HepG2 (cell line): ENCODE results near the gene PXMP4. TPM values are rescaled to one million over a fixed set of nuclear protein-coding genes. Genes with fewer than 3 reads are reported as not detected.

ENCODE experiments used
- FOSL2 ChIP-seq: sonication (generic); formaldehyde crosslinking; IDR thresholded peaks from 2 replicates; pipeline ENCODE4 v1.4.0; 2020; ENCODE audit warnings: missing genetic modification reagents
- HOXA3 ChIP-seq: sonication (generic); formaldehyde crosslinking; IDR thresholded peaks from 2 replicates; pipeline ENCODE4 v1.5.0; 2020; ENCODE audit warnings: missing genetic modification reagents
- MAZ ChIP-seq, 2 experiments: sonication (generic) in 1 of 2; formaldehyde crosslinking in 1 of 2; IDR thresholded peaks; 2 replicates each; pipeline versions ENCODE4 v1.5.0 to v1.6.1; 2012 to 2020; ENCODE audit warnings: low read depth in 2 of 2, mild to moderate bottlenecking in 2 of 2, borderline replicate concordance in 1 of 2, improper control_type of control experiment in 1 of 2, low read length in 1 of 2, missing genetic modification reagents in 1 of 2, moderate library complexity in 1 of 2
- MEF2D ChIP-seq: sonication (generic); formaldehyde crosslinking; IDR thresholded peaks from 2 replicates; pipeline ENCODE4 v1.5.1; 2020; ENCODE audit warnings: mild to moderate bottlenecking, missing genetic modification reagents
- MEIS2 ChIP-seq: sonication (generic); formaldehyde crosslinking; IDR thresholded peaks from 2 replicates; pipeline ENCODE4 v1.9.0; 2021; ENCODE audit warnings: mild to moderate bottlenecking, missing genetic modification reagents
- MNT ChIP-seq: fragments of 450-650 bp; IDR thresholded peaks from 2 replicates; pipeline ENCODE4 v1.6.1; 2016
- MYNN ChIP-seq: sonication (generic); formaldehyde crosslinking; IDR thresholded peaks from 2 replicates; pipeline ENCODE4 v1.4.0; 2020; ENCODE audit warnings: mild to moderate bottlenecking, low read depth, missing genetic modification reagents
- NFKBIZ ChIP-seq: IDR thresholded peaks from 2 replicates; pipeline ENCODE4 v1.6.1; 2018; ENCODE audit warnings: missing genetic modification reagents, missing compliant biosample characterization
- PAXIP1 ChIP-seq: sonication (generic); formaldehyde crosslinking; conservative IDR thresholded peaks from 2 replicates; pipeline ENCODE4 v1.4.0; 2020; ENCODE audit warnings: mild to moderate bottlenecking, missing genetic modification reagents, moderate library complexity
- RERE ChIP-seq: IDR thresholded peaks from 2 replicates; pipeline ENCODE4 v1.6.1; 2016; ENCODE audit warnings: low read depth, missing genetic modification reagents, missing compliant biosample characterization
- REXO4 ChIP-seq: sonication (generic); formaldehyde crosslinking; IDR thresholded peaks from 2 replicates; pipeline ENCODE4 v1.8.0; 2022; ENCODE audit warnings: missing genetic modification reagents, mild to moderate bottlenecking, borderline replicate concordance
- SRF ChIP-seq: IDR thresholded peaks from 2 replicates; pipeline ENCODE4 v1.6.1; 2011; ENCODE audit warnings: mild to moderate bottlenecking, low read depth, low read length, moderate library complexity
- TEAD2 ChIP-seq: sonication (generic); formaldehyde crosslinking; IDR thresholded peaks from 2 replicates; pipeline ENCODE4 v1.9.0; 2021; ENCODE audit warnings: missing genetic modification reagents
- YY1 ChIP-seq: IDR thresholded peaks from 2 replicates; pipeline ENCODE4 v1.6.1; 2011; ENCODE audit warnings: low read length, low read depth, moderate library complexity, mild to moderate bottlenecking; ENCODE audit not compliant: insufficient read depth, insufficient replicate concordance
- ZNF224 ChIP-seq: sonication (generic); formaldehyde crosslinking; IDR thresholded peaks from 2 replicates; pipeline ENCODE4 v1.5.0; 2020; ENCODE audit warnings: mild to moderate bottlenecking, missing genetic modification reagents
- ZNF3 ChIP-seq: IDR thresholded peaks from 2 replicates; pipeline ENCODE4 v1.7.0; 2017; ENCODE audit warnings: inconsistent platforms
- ZNF782 ChIP-seq: sonication (generic); formaldehyde crosslinking; IDR thresholded peaks from 2 replicates; pipeline ENCODE4 v1.4.0; 2020; ENCODE audit warnings: missing genetic modification reagents, mild to moderate bottlenecking, borderline replicate concordance
- polyA plus RNA-seq, 8 experiments: library from polyadenylated mRNA; depleted of rRNA in 3 of 8; stranded (reverse) in 7 of 8; unstranded in 1 of 8; fragments of >200 nt; fragmentation: Illumina TruSeq in 4 of 8; extraction: Trizol in 4 of 8; gene quantifications; 2 replicates each; pipeline versions ENCODE4 v1.2.1 to v1.2.3, GENCODE V29; 2011 to 2016; ENCODE audit warnings: low read depth in 4 of 8, missing spikeins in 1 of 8, mixed read lengths in 1 of 8; ENCODE audit not compliant: insufficient read depth in 1 of 8
- total RNA-seq, 5 experiments: library from RNA; depleted of rRNA; stranded (reverse); fragments of >200 nt; fragmentation: Illumina TruSeq; extraction: Trizol; gene quantifications; 2 replicates each; pipeline ENCODE4 v1.2.3, GENCODE V29; 2016; ENCODE audit warnings: low read depth in 1 of 5

The PXMP4 gene
- total and polyA plus RNA-seq, 2 of the 13 experiments (the other 11 are each of a cell fraction or from before 2014, with no cell fraction given): not detected

- 0 out of 2 replicates have a peak, but pooled peaks have one; percentile 24 for TF ChIP-seq ZNF782 (CRISPR knock-in tag)
- TF ChIP-seq RERE (CRISPR knock-in tag): peak; percentile 35; the same call in 1 of the 2 replicates
- TF ChIP-seq TEAD2 (CRISPR knock-in tag): peak; percentile 75; the same call in 1 of the 2 replicates
- peak; percentile 56 for TF ChIP-seq PAXIP1 (CRISPR knock-in tag)
- TF ChIP-seq MYNN (CRISPR knock-in tag): peak; percentile 80; the same call in 1 of the 2 replicates
- 0 out of 2 replicates have a peak, but pooled peaks have one; percentile 61 for TF ChIP-seq NFKBIZ
- peak; percentile 74 for TF ChIP-seq MEIS2 (CRISPR knock-in tag)
- peak; percentile 69 for TF ChIP-seq YY1
- peak; percentile 36; the same call in 1 of the 2 replicates for TF ChIP-seq MEF2D
- TF ChIP-seq ZNF224 (CRISPR knock-in tag): peak; percentile 46; the same call in 1 of the 2 replicates
- no peak for TF ChIP-seq ZNF3 (CRISPR knock-in tag)
- TF ChIP-seq HOXA3: peak; percentile 91
- peak; percentile 72; the same call in 1 of the 2 replicates for TF ChIP-seq REXO4 (CRISPR knock-in tag)
- no peak for TF ChIP-seq FOSL2 (CRISPR knock-in tag)
- peak; percentile 67; the same call in 1 of the 2 replicates for TF ChIP-seq MNT
- peak; percentile 10; the same call in 1 of the 2 replicates for TF ChIP-seq SRF
- peak; percentile 75 for TF ChIP-seq MAZ (IDR thresholded peaks at IDR 0.05; ENCODE audit: borderline replicate concordance, low read depth, low read length)
- peak; percentile 71; the same call in 1 of the 2 replicates for TF ChIP-seq MAZ (CRISPR knock-in tag; IDR thresholded peaks at IDR 0.05; ENCODE audit: low read depth)
These were observed 33.8 kb downstream of the PXMP4 start, which contains the start of gene E2F1 (continued) for GRCh38 chr20:33686100-33686983.
